Loucy (cell line): ENCODE measurements around the gene SLC26A9.

Source experiments
- H2AFZ ChIP-seq: fragments of 200-600 bp; sonication (generic); 2 replicates; pipeline ENCODE4 v1.6.0; 2016; ENCODE audit warnings: antibody characterized with exemption, mild to moderate bottlenecking, low read length, moderate library complexity
- H3F3A ChIP-seq: fragments of 200-600 bp; 2 replicates; pipeline ENCODE4 v1.6.0; 2016; ENCODE audit warnings: antibody characterized with exemption, low read depth, mild to moderate bottlenecking
- H3K27me3 ChIP-seq: fragments of 200-600 bp; sonication (generic); 2 replicates; pipeline ENCODE4 v1.6.1; 2014; ENCODE audit warnings: low read length, mild to moderate bottlenecking; ENCODE audit not compliant: insufficient read depth, poor library complexity, severe bottlenecking
- H3K36me3 ChIP-seq: fragments of 200-600 bp; sonication (generic); 2 replicates; pipeline ENCODE4 v1.6.1; 2016; ENCODE audit warnings: low read length; ENCODE audit not compliant: insufficient read depth
- H3K4me1 ChIP-seq: fragments of 200-600 bp; sonication (generic); 2 replicates; pipeline ENCODE4 v1.5.1; 2014; ENCODE audit warnings: low read length, mild to moderate bottlenecking; ENCODE audit not compliant: insufficient read depth, poor library complexity, severe bottlenecking
- H3K4me2 ChIP-seq: fragments of 200-600 bp; sonication (generic); 2 replicates; pipeline ENCODE4 v1.6.0; 2014; ENCODE audit warnings: antibody characterized with exemption, low read length, low read depth, mild to moderate bottlenecking; ENCODE audit not compliant: poor library complexity, severe bottlenecking
- H3K4me3 ChIP-seq: fragments of 200-600 bp; sonication (generic); 2 replicates; pipeline ENCODE4 v1.5.1; 2014; ENCODE audit warnings: low read length, mild to moderate bottlenecking, mixed read lengths; ENCODE audit not compliant: poor library complexity, severe bottlenecking
- H3K79me2 ChIP-seq: fragments of 200-600 bp; sonication (generic); 2 replicates; pipeline ENCODE4 v1.6.1; 2014; ENCODE audit warnings: low read length; ENCODE audit not compliant: insufficient read depth
- H3K9ac ChIP-seq: fragments of 200-600 bp; sonication (generic); 2 replicates; pipeline ENCODE4 v1.6.0; 2014; ENCODE audit warnings: mild to moderate bottlenecking, low read depth, low read length, moderate library complexity; ENCODE audit not compliant: poor library complexity, severe bottlenecking
- H3K9me2 ChIP-seq: fragments of 200-600 bp; sonication (generic); replicated peaks from 2 replicates; pipeline ENCODE4 v1.6.1; 2016; ENCODE audit warnings: low read depth, low read length, mixed read lengths
- H3K9me3 ChIP-seq: fragments of 200-600 bp; sonication (generic); 2 replicates; pipeline ENCODE4 v1.6.1; 2014; ENCODE audit warnings: mild to moderate bottlenecking, antibody characterized with exemption, low read length, low read depth; ENCODE audit not compliant: insufficient read depth
- H4K20me1 ChIP-seq: fragments of 200-600 bp; sonication (generic); 2 replicates; pipeline ENCODE4 v1.6.0; 2014; ENCODE audit warnings: antibody characterized with exemption, low read length, mild to moderate bottlenecking; ENCODE audit not compliant: insufficient read depth, poor library complexity, severe bottlenecking
- CTCF ChIP-seq: fragments of 200-600 bp; sonication (generic); conservative IDR thresholded peaks from 2 replicates; pipeline ENCODE4 v1.5.1; 2014; ENCODE audit warnings: mild to moderate bottlenecking, antibody characterized with exemption, low read length
- EZH2phosphoT487 ChIP-seq: fragments of 200-600 bp; IDR thresholded peaks from 2 replicates; pipeline ENCODE4 v1.6.1; 2018; ENCODE audit warnings: antibody characterized with exemption, mild to moderate bottlenecking, moderate library complexity, borderline replicate concordance

The SLC26A9 gene

GRCh38 chr1:205927676-205928075, 15.6 kb downstream of the SLC26A9 start:
- Histone ChIP-seq H4K20me1 (no peaks in the 10 kb centered on the region), H2AFZ (no peak overlapping the region), H3K4me3 (no peak overlapping the region), H3F3A (no peaks in the 10 kb centered on the region), H3K9me3 (no peaks in the 10 kb centered on the region), H3K79me2 (no peaks in the 10 kb centered on the region), H3K27me3 (no peaks in the 10 kb centered on the region), H3K9me2 (no peaks in the 10 kb centered on the region), H3K36me3 (no peaks in the 10 kb centered on the region), H3K4me2 (no peak overlapping the region), H3K9ac (no peak overlapping the region), H3K4me1 (peaks cover 16% of the 10 kb centered on the region)
- TF ChIP-seq CTCF = no peak
- no peak for TF ChIP-seq EZH2phosphoT487

- no peak overlapping the region for H2AFZ ChIP-seq
- no peaks in the 10 kb centered on the region for H3K36me3 ChIP-seq
- no peak overlapping the region for H3K9ac ChIP-seq
- no peak for TF ChIP-seq EZH2phosphoT487
- no peak for TF ChIP-seq CTCF
- no peaks in the 10 kb centered on the region for H3K27me3 ChIP-seq
- H3K4me2 ChIP-seq = no peak overlapping the region
- H3K4me3 ChIP-seq = no peak overlapping the region
- peaks cover 16% of the 10 kb centered on the region for H3K4me1 ChIP-seq
- H3K79me2 ChIP-seq = no peaks in the 10 kb centered on the region
- H4K20me1 ChIP-seq = no peaks in the 10 kb centered on the region
- H3K9me3 ChIP-seq = no peaks in the 10 kb centered on the region
- H3F3A ChIP-seq = no peaks in the 10 kb centered on the region
- no peaks in the 10 kb centered on the region for H3K9me2 ChIP-seq
Measured at GRCh38 chr1:205927247-205927646, 16.0 kb downstream of the SLC26A9 start.

- Histone ChIP-seq H3K4me2 (no peak overlapping the region), H3K9me3 (no peaks in the 10 kb centered on the region), H3K9me2 (no peaks in the 10 kb centered on the region), H3K27me3 (no peaks in the 10 kb centered on the region), H4K20me1 (no peaks in the 10 kb centered on the region), H2AFZ (no peak overlapping the region), H3K4me1 (peaks cover 16% of the 10 kb centered on the region), H3K9ac (no peak overlapping the region), H3K79me2 (no peaks in the 10 kb centered on the region), H3F3A (no peaks in the 10 kb centered on the region), H3K36me3 (no peaks in the 10 kb centered on the region), H3K4me3 (no peak overlapping the region)
- no peak for TF ChIP-seq CTCF
- TF ChIP-seq EZH2phosphoT487 = no peak
Measured at GRCh38 chr1:205926636-205927035, 16.6 kb downstream of the SLC26A9 start.
